Measurements from ENCODE around the gene DNAJC18.
"Not testable (repeated sequence)": the region's sequence is repeated elsewhere in the genome, so short reads cannot be mapped to it uniquely, and the experiment has no call there.

Gene DNAJC18

DNA sequence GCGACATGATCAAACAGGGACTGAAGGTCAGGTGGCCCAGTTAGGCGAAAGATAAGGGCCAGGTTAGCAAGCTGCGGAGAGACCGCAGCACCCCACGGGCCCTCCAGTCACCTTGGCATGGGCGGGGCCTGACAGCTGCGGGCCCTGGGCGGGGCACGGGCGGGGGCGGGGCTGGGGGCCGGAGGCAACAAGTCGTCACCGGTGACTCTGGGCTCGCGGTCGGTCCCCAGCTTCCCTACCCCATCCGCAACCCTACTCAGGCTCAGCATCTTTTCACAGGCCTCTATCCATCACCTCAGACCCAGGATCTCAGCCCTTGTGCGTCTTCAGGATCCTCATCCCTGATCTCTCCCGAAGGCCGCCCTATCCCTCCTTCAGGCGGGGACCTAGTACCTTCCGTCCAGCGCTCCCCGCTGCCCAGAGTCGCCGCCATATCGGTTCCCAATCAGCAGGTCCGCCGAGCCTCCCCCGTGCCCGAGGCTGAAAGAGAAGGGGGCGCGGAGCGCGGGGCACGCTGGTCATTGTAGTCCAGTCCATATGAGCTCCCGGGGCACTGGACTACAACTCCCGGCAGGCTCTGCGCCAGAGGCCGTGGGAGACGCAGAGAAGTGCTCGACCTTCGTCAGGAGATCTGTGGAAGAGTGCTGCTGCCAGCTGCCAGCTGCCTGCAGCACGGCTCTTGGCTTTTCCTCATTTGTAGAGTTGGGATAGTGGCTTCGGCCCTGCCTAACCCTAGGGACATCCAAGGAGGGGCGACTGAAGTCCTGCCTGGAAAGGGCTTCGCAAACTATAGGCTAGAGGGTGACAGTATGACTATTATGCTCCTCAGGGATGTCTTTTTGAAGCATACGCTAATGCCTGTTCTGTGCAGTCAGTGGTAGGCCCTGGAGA lies at the start of gene DNAJC18:
DNAJC18 (minus strand) TSS at position 513 of the 891 bp plus-strand sequence; CDS start at position 433, 80 bp downstream.
- peak; percentile 87 for DNase-seq (ENCODE audit: low read depth)

- DNase-seq (ENCODE audit: low read depth), result no peak
Measured at GRCh38 chr5:139488260-139488659, 48.9 kb upstream of the DNAJC18 start.

DNA sequence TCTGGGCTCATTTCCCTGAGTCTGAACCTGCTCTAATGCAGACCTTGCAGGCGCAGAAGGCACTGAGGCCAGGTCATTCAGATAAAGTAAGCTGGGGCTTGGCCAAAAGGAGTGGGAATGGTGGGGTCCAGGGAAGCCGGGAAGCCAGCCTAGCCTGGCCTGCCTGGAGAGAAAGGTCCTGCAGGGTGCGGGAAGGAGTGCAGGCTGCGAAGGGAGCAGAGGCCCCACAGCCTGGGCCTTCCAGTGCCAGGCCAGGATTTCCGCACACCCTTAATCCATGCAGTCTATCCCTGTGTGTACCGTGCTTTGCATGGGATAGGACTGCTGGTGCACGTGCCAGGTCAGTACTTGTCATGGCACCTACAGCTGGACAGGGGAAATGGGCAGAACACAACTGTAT lies 46.9 kb upstream of the DNAJC18 start:
- no peak for DNase-seq (ENCODE audit: low read depth)

GRCh38 chr5:139482890-139483208 lies 43.5 kb upstream of the DNAJC18 start:
- not testable (repeated sequence) for DNase-seq (ENCODE audit: low read depth)

DNA sequence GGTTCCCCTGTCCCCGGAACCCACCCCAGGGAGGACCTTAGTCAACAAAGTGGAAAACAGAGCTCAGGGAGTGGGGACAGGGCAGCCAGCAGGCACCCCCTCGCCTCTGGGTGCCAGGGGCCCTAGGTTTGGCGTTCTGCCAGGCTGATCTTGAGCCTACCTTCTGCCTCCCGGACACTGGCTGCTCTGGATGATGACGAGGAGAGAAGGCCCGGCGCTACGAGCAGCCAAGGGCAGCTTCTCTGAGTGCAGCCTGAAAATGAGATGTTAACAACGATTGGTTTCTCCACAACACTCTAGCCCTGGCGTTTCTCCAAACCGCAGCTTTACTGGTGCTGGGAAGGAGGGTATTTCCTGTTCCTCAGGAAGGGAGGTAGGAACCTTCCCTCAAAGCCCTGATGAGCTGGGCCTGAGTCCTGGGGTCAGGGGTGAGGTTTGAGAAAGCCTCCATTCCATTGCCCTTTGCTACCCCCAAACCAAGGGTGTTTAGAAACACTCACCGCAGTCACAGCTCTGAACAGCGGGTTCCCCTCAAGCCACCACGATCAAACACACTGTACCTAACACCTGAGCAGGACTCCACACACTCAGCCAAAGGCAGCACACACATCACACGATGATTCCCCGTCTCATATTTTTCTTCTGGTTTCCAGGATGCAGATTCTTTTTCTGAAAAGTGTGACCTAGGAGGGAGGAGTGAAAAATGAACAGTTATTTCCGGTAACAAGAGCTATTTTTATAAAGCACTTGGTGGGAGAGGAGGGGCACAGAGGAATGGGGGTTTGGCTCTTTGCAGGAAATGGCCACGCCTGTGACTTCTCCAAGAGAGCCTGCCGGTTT lies 42.9 kb upstream of the DNAJC18 start, which contains the start of gene STING1:
STING1 (minus strand) TSS at position 709 of the 840 bp plus-strand sequence. CDS start 1,054 bp downstream, outside the sequence.
- peak; percentile 94 for DNase-seq (ENCODE audit: low read depth)

GRCh38 chr5:139481580-139482049 lies 42.3 kb upstream of the DNAJC18 start:
- DNase-seq (ENCODE audit: low read depth), result peak; percentile 41

DNA sequence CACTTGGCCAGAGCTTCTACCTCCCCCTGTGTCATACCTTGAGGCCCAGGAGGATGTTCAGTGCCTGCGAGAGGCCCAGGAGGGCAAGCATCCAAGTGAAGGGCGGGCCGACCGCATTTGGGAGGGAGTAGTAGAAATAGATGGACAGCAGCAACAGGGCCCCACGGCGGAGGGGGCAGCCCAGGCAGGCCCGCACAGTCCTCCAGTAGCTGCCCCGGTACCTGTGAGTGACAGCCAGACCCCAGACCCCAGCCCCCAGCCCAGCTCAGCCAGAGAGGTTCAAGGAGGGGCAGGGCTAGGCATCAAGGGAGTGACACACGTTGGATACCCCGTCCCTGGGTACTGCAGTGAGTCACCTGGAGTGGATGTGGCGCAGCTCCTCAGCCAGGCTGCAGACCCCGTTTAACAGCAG lies 41.8 kb upstream of the DNAJC18 start:
- DNase-seq (ENCODE audit: low read depth), result no peak

DNA sequence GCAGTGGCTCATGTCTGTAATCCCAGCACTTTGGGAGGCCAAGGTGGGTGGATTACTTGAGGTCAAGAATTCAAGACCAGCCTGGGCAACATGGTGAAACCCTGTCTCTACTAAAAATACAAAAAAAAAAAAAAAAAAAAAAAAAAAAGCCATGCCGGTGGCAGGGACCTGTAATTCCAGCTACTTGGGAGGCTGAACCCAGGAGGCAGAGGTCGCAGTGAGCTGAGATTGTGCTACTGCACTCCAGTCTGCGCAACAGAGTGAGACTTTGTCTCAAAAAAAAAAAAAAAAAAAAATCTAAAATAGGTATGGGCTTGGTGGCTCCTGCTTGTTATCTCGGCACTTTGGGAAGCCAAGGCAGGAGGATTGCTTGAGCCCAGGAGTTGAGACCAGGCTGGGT lies 40.4 kb upstream of the DNAJC18 start:
- not testable (repeated sequence) for DNase-seq (ENCODE audit: low read depth)

DNA sequence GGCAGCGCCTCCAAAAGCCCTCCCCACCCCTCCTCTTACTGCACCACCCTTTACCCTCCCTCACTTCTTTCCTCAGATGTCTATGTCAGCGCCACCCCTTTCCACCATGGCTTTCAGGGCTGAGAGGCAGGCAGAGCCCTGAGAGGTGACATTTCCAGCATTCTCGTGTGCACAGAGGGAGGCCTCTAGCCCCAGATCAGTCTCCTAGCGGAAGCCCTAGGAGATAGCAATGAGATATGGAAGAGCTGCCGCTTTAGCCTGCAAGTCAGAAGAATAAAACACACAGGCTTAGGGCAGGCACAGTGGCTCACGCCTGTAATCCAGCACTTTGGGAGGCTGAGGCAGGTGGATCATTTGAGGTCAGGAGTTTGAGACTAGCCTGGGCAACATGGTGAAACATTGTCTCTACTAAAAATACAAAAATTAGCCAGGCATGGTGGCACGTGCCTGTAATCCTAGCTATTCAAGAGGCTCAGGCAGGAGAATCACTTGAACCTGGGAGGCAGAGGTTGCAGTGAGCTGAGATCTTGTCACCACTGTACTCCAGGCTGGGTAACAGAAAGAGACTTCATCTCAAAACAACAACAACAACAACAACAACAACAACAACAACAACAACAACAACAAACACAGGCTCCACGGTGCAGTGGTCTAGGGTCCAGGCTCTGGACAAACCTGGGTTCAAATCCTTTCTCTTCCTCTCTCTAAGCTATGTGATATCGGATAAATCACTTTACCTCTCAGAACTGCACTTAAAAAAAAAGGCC lies 39.5 kb upstream of the DNAJC18 start:
- not testable (repeated sequence) for DNase-seq (ENCODE audit: low read depth)

DNA sequence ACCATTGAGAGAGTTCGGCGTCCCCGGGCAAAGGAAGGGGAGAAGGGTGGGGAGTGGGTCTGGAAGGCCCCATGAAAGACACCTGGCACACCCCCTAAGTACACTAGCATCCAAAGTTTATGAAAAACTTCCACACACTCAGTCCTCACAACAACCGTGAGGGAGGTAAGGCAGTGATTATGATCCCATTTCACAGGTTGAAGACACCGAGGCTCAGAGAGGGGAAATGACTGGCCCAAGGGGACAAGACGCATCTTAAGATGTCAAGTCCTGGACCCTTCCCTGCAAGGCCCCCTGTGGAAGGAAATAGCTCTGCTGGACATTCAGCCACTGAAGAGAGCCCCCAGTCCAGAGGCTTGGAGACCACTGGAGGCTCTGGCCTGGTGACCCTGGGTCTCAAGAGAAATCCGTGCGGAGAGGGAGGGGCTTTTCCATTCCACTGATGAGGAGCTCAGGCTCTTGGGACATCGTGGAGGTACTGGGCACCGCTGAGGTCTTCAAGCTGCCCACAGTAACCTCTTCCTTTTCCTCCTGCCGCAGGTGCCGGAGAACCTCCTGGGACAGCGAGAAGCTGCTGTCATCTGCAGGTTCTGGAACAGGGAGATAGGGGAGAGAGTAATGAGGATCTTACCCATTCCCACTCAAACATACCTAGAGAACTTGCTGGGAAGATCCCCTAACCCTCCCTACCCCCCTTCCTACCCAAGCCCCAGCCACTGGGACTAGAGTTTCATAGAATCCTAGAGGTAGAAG lies 36.7 kb upstream of the DNAJC18 start:
- no peak for DNase-seq (ENCODE audit: low read depth)

DNA sequence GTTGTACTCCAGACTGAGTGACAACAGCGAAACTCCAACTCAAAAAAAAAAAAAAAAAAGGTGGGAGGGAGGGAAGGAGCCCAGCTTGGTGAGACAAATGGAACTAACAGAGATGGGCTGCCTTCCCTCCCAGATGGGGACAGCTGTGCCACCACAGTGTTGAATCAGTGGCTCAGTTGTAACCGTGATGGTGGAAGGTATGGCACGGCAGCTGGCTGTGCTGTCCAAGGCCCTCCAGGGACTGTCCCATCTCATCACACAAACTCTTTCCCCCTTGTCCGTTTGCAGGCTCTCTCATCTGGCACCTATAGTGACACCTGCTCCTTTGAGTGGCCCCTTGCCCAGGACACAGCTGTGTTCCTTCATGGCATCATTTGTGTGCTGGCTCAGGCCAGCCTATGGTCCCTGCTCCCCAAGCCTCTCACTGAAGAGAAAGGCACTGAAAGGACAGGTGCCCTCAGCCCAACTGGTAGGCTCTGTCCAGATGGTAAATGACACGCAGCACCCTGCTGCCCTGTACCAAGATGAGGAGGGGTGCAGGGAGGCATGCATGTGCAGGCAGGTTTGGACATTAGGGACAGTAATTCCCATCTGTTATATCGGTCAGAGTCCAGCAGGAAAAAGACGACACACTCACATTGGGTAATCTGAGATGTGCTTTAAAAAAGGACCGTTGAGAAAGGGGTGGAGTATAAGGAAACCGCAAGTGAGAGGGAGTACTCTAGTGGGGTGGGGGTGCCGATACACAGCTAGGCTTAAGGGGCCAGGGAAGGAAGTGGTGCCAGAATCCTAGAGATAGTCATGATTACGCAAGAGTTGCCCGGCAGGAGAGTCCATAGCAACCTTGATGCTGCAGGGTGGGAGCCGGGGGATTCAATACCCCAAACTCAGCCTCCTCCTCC lies 35.8 kb upstream of the DNAJC18 start:
- DNase-seq (ENCODE audit: low read depth), result peak; percentile 65

DNA sequence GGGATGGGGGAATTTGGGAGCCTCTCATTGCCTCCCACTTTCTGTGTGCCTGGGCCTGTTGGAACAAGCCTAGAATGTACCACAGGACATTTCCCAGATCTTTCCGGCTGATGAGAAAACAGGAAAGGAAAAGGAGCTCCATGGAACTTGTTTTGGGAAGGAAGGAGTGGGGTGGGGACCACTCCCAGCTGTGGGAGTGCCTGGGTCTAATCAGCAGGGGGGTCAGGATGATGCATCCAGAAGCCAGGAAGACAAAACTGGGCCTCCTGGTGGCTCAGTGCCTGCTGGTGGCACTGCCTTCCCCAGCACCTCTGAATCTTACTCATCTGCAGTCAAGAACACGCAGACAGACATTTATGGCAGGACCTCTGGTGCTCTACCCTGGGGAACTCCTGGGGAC lies 34.2 kb upstream of the DNAJC18 start:
- DNase-seq (ENCODE audit: low read depth), result no peak

DNA sequence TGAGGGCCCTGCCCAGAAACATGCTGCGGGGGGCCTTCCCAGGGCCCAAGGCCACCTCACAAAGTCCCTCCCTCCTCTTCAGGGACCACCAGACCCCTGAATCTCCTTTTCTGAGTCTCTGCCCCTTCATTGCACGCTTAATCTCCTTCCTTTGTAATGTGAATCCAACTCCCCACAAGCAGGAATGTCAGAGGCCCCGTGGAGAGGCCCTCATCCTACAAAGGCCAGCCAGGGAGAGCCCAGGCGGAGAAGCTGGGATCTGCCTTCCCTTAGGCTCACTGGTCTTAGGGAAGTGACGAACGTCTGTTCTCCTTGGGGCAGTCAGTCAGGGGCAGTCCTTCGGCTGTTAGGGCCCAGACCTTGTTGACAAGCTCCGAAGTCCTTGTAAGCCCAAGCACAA lies 33.8 kb upstream of the DNAJC18 start:
- DNase-seq (ENCODE audit: low read depth), result no peak

GRCh38 chr5:139472386-139473030 lies 33.2 kb upstream of the DNAJC18 start:
- DNase-seq (ENCODE audit: low read depth), result no peak

DNA sequence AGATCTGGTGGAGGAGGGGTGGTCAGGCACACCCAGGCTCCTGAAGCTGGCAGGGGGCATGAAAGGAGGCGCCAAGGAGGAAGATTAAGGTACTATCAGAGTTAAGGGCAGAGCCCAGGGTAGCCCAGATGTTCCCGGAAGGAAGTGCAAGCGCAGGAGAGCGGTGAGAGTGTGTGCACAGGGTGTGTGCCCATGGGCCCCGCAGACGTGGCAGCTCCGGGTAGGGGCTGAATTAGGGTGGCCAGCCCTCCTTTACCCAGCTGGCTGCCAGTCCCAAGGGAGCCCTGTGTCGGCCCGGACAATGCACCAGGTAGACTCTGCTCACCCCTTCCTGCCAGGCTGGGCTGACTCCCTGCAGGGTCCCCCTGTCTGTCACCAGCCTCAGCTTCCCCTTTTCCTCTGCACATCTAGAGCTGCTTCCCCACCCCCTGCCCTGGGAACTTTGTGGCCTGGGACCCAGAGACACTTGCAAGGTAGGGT lies 31.5 kb upstream of the DNAJC18 start, which contains the start of gene SMIM33:
SMIM33 (plus strand) TSS at position 184 of the 480 bp plus-strand sequence; CDS start at position 302, 118 bp downstream.
- DNase-seq (ENCODE audit: low read depth), result no peak

GRCh38 chr5:139468421-139468931 lies 29.2 kb upstream of the DNAJC18 start:
- peak; percentile 19 for DNase-seq (ENCODE audit: low read depth)

DNA sequence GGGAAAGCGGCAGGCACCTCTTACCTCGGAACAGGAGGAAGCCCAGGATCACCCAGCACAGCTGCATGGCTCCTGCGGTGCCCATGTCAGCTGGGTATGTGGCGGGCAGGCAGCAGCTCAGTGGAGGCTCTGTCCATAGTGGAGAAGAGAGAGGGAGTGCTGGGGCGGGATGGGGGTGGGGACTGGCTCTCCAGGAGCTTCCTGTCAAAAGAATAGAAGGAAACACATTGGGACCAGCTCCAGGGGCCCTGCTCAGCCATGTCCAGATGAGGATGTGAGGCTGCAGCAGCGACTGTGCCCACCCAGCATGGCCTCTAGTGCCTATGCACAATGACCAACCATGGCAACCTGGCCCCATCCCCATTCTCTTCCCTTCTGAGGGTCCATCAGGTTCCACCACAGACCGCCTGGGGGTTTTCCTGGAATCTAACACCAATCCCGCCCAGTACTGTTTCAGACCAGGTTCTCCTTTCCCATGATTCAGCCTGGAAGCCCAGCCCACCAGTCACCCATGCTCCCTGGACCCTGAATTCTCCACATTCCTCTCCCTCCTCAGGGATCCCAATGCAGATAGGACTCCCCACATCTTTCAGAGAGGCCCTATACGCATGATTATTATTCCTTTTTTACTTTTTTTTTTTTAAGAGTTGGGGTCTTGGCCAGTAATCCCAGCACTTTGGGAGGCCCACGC lies 23.4 kb upstream of the DNAJC18 start, which contains the start of gene ECSCR:
ECSCR (minus strand) TSS at position 158 of the 691 bp plus-strand sequence; CDS start at position 85, 73 bp downstream.
- no peak for DNase-seq (ENCODE audit: low read depth)

- DNase-seq (ENCODE audit: low read depth), result no peak
Measured at GRCh38 chr5:139461698-139462097, 22.4 kb upstream of the DNAJC18 start.
